PC-3 (cell line): ENCODE measurements around the gene MOCS1. TPM values are rescaled to one million over a fixed set of nuclear protein-coding genes. Genes with fewer than 3 reads are reported as not detected.

Source experiments
- ATAC-seq: fragments of 200-7000 bp; cut with Tn5 transposase; 2 replicates; pipeline ENCODE4 v1.9.1; 2020; ENCODE audit warnings: mild to moderate bottlenecking, moderate library complexity
- BruUV-seq: library from RNA; stranded (reverse); fragments of 400-500 nt; replicated peaks from 2 replicates; lab custom pipeline; 2021; lab: Mats Ljungman, UMichigan
- CTCF ChIA-PET: fragments of 300-600 bp; sonication (Branson Sonifier 250); formaldehyde crosslinking; loops from one replicate; lab custom pipeline; 2022; ENCODE audit warnings: antibody characterized with exemption; lab: Charles Lee
- POLR2A ChIA-PET: fragments of 300-600 bp; sonication (Branson Sonifier 250); formaldehyde crosslinking; loops from one replicate; lab custom pipeline; 2022; ENCODE audit warnings: antibody characterized with exemption; ENCODE audit not compliant: unreplicated experiment; lab: Charles Lee
- DNase-seq: peaks from one replicate; pipeline ENCODE4 v3.0.0-alpha.2; 2015
- H2AFZ ChIP-seq: fragments of 300-600 bp; sonication (generic); 2 replicates; pipeline ENCODE4 v1.6.0; 2016; ENCODE audit warnings: antibody characterized with exemption, low read length
- H3F3A ChIP-seq: fragments of 300-600 bp; sonication (generic); one replicate; pipeline ENCODE4 v1.6.0; 2017; ENCODE audit warnings: antibody characterized with exemption, low read length, control low read depth, mild to moderate bottlenecking; ENCODE audit not compliant: unreplicated experiment
- H3K27ac ChIP-seq: fragments of 300-600 bp; sonication (generic); 2 replicates; pipeline ENCODE4 v1.5.1; 2016; ENCODE audit warnings: mild to moderate bottlenecking, low read length
- H3K27me3 ChIP-seq: fragments of 300-600 bp; sonication (generic); 2 replicates; pipeline ENCODE4 v1.6.1; 2016; ENCODE audit warnings: low read length, mixed read lengths
- H3K36me3 ChIP-seq: fragments of 300-600 bp; sonication (generic); 2 replicates; pipeline ENCODE4 v1.6.1; 2016; ENCODE audit warnings: low read depth, mixed run types, low read length, mixed read lengths
- H3K4me1 ChIP-seq: fragments of 300-600 bp; sonication (generic); 2 replicates; pipeline ENCODE4 v1.5.1; 2016; ENCODE audit warnings: low read length; ENCODE audit not compliant: insufficient read depth
- H3K4me2 ChIP-seq: fragments of 300-600 bp; sonication (generic); 2 replicates; pipeline ENCODE4 v1.6.0; 2016; ENCODE audit warnings: low read length
- H3K4me3 ChIP-seq: fragments of 300-600 bp; sonication (generic); 2 replicates; pipeline ENCODE4 v1.5.1; 2016; ENCODE audit warnings: mild to moderate bottlenecking, low read length, mixed read lengths
- H3K79me2 ChIP-seq: fragments of 300-600 bp; sonication (generic); 2 replicates; pipeline ENCODE4 v1.6.1; 2017; ENCODE audit warnings: low read length, mixed read lengths
- H3K9ac ChIP-seq: fragments of 300-600 bp; sonication (generic); 2 replicates; pipeline ENCODE4 v1.6.0; 2016; ENCODE audit warnings: mild to moderate bottlenecking, low read length
- H3K9me2 ChIP-seq: fragments of 300-600 bp; sonication (generic); replicated peaks from 2 replicates; pipeline ENCODE4 v1.6.1; 2016; ENCODE audit warnings: mixed run types, low read length, mixed read lengths
- H3K9me3 ChIP-seq: fragments of 300-600 bp; sonication (generic); 2 replicates; pipeline ENCODE4 v1.6.1; 2016; ENCODE audit warnings: low read length, mixed read lengths
- H4K20me1 ChIP-seq: fragments of 300-600 bp; sonication (generic); 2 replicates; pipeline ENCODE4 v1.6.1; 2016; ENCODE audit warnings: low read length, mixed read lengths
- CTCF ChIP-seq: fragments of 300-600 bp; sonication (generic); conservative IDR thresholded peaks from 2 replicates; pipeline ENCODE4 v1.5.1; 2017; ENCODE audit warnings: antibody characterized with exemption, low read depth, mild to moderate bottlenecking, low read length
- EZH2 ChIP-seq: fragments of 300-600 bp; sonication (generic); IDR thresholded peaks from one replicate; pipeline ENCODE4 v1.6.1; 2017; ENCODE audit warnings: antibody characterized with exemption, mild to moderate bottlenecking, low read length; ENCODE audit not compliant: unreplicated experiment
- EZH2phosphoT487 ChIP-seq: fragments of 300-600 bp; sonication (generic); IDR thresholded peaks from 2 replicates; pipeline ENCODE4 v1.6.1; 2018; ENCODE audit warnings: mild to moderate bottlenecking, antibody characterized with exemption, low read length, borderline replicate concordance
- intact Hi-C: fragments of 100-400 bp; cut with micrococcal nuclease; formaldehyde crosslinking; loops from 2 replicates; pipeline ENCODE4 v1.9.0; 2023
- total RNA-seq: library from RNA; depleted of rRNA; stranded (reverse); fragments of >200 nt; gene quantifications from 2 replicates; pipeline ENCODE4 v1.2.3, GENCODE V29; 2014

The MOCS1 gene
- total RNA-seq, 1 experiment from 2014 or later = 6.0 TPM

- no peak for DNase-seq
- no peaks in the 10 kb centered on the region for H3K4me1 ChIP-seq
- ATAC-seq = no peak
- no peaks in the 10 kb centered on the region for H3K79me2 ChIP-seq
- no peaks in the 10 kb centered on the region for H3K27me3 ChIP-seq
- H4K20me1 ChIP-seq = no peaks in the 10 kb centered on the region
- intact Hi-C loops = no loop called here
- no peak overlapping the region for H3K27ac ChIP-seq
- TF ChIP-seq EZH2phosphoT487 = no peak
- no peak for TF ChIP-seq CTCF
- TF ChIP-seq EZH2 = no peak
- POLR2A ChIA-PET = no interaction called here
- no peak overlapping the region for H3K4me2 ChIP-seq
- no peak overlapping the region for H3K9ac ChIP-seq
- H3K9me2 ChIP-seq = no peaks in the 10 kb centered on the region
- H3K4me3 ChIP-seq = no peak overlapping the region
- BruUV-seq = no TSS peak
- CTCF ChIA-PET = no interaction called here
- no peaks in the 10 kb centered on the region for H3K9me3 ChIP-seq
- no peaks in the 10 kb centered on the region for H3K36me3 ChIP-seq
- no peak overlapping the region for H2AFZ ChIP-seq
- no peaks in the 10 kb centered on the region for H3F3A ChIP-seq
These were observed 24.1 kb downstream of the MOCS1 start for GRCh38 chr6:39910164-39910563.

GRCh38 chr6:39909701-39910100 lies 24.6 kb downstream of the MOCS1 start:
- POLR2A ChIA-PET = no interaction called here
- H3F3A ChIP-seq = no peaks in the 10 kb centered on the region
- no peak for ATAC-seq
- no peak overlapping the region for H2AFZ ChIP-seq
- CTCF ChIA-PET = no interaction called here
- no peaks in the 10 kb centered on the region for H3K4me1 ChIP-seq
- DNase-seq = no peak
- H4K20me1 ChIP-seq = no peaks in the 10 kb centered on the region
- H3K9me2 ChIP-seq = no peaks in the 10 kb centered on the region
- intact Hi-C loops = no loop called here
- no peak overlapping the region for H3K27ac ChIP-seq
- H3K27me3 ChIP-seq = no peaks in the 10 kb centered on the region
- no peaks in the 10 kb centered on the region for H3K9me3 ChIP-seq
- H3K9ac ChIP-seq = no peak overlapping the region
- H3K4me3 ChIP-seq = no peak overlapping the region
- H3K36me3 ChIP-seq = no peaks in the 10 kb centered on the region
- no TSS peak for BruUV-seq
- no peaks in the 10 kb centered on the region for H3K79me2 ChIP-seq
- H3K4me2 ChIP-seq = no peak overlapping the region
- no peak for TF ChIP-seq CTCF
- TF ChIP-seq EZH2phosphoT487 = no peak
- TF ChIP-seq EZH2 = no peak

- no peak overlapping the region for H3K4me3 ChIP-seq
- DNase-seq (no peak), ATAC-seq (no peak)
- CTCF ChIA-PET = no interaction called here
- no TSS peak for BruUV-seq
- no peaks in the 10 kb centered on the region for H3K36me3 ChIP-seq
- no peaks in the 10 kb centered on the region for H3K4me1 ChIP-seq
- no peaks in the 10 kb centered on the region for H3K79me2 ChIP-seq
- no peak overlapping the region for H3K27ac ChIP-seq
- POLR2A ChIA-PET = no interaction called here
- H2AFZ ChIP-seq = no peak overlapping the region
- no peak for TF ChIP-seq EZH2
- no peak for TF ChIP-seq CTCF
- no peak for TF ChIP-seq EZH2phosphoT487
- no peak overlapping the region for H3K4me2 ChIP-seq
- H3F3A ChIP-seq = no peaks in the 10 kb centered on the region
- H3K27me3 ChIP-seq = no peaks in the 10 kb centered on the region
- H3K9ac ChIP-seq = no peak overlapping the region
- intact Hi-C loops = no loop called here
- no peaks in the 10 kb centered on the region for H3K9me2 ChIP-seq
- H4K20me1 ChIP-seq = no peaks in the 10 kb centered on the region
- no peaks in the 10 kb centered on the region for H3K9me3 ChIP-seq
These were observed 25.3 kb downstream of the MOCS1 start for GRCh38 chr6:39908838-39909583.
